Stimulated activated CD8-positive, alpha-beta memory T cell treated with anti-CD3 and anti-CD28 coated beads, Interleukin-7, amount 100 ng/mL, for 1 hour (primary cell): ENCODE results near the gene WDR37.

Experiments
- DNase-seq, 2 donors: peaks; one replicate each; pipeline ENCODE4 v3.0.0-alpha.2; 2020; ENCODE audit warnings: low read depth in 2 of 2

WDR37 gene

GRCh38 chr10:1169186-1169885 is 113.2 kb downstream of the WDR37 start:
- DNase-seq, result no peak

- DNase-seq, result no peak
Measured at GRCh38 chr10:1169981-1170866, 114.0 kb downstream of the WDR37 start.

- no peak for DNase-seq
Measured at GRCh38 chr10:1170867-1171180, 114.6 kb downstream of the WDR37 start.

- DNase-seq, result no peak
Measured at GRCh38 chr10:1171182-1171581, 115.0 kb downstream of the WDR37 start.

GRCh38 chr10:1171586-1171985 is 115.4 kb downstream of the WDR37 start:
- DNase-seq, result no peak

GRCh38 chr10:1172256-1172984 is 116.2 kb downstream of the WDR37 start:
- no peak for DNase-seq

GRCh38 chr10:1173091-1173490 is 116.9 kb downstream of the WDR37 start:
- no peak for DNase-seq

GRCh38 chr10:1174022-1174421 is 117.8 kb downstream of the WDR37 start:
- DNase-seq, result no peak

- DNase-seq, result no peak
Measured at GRCh38 chr10:1175956-1176565, 119.9 kb downstream of the WDR37 start.

- no peak for DNase-seq
Measured at GRCh38 chr10:1177936-1178335, 121.8 kb downstream of the WDR37 start.

GRCh38 chr10:1178506-1178905 is 122.3 kb downstream of the WDR37 start:
- DNase-seq, result no peak

GRCh38 chr10:1179346-1180070 is 123.3 kb downstream of the WDR37 start:
- no peak for DNase-seq

- DNase-seq, result no peak
Measured at GRCh38 chr10:1180071-1180730, 124.0 kb downstream of the WDR37 start.

GRCh38 chr10:1180836-1181235 is 124.7 kb downstream of the WDR37 start:
- DNase-seq, result no peak
